Measurements from ENCODE around the gene MTMR3.
"Not testable (repeated sequence)": the region's sequence is repeated elsewhere in the genome, so short reads cannot be mapped to it uniquely, and the experiment has no call there.

MTMR3 gene

GRCh38 chr22:30031328-30031727, 148.4 kb downstream of the MTMR3 start:
- DNase-seq, result no peak

GRCh38 chr22:30031764-30032455, 148.9 kb downstream of the MTMR3 start:
- no peak for DNase-seq

GRCh38 chr22:30033137-30033536, 150.2 kb downstream of the MTMR3 start:
- no peak for DNase-seq

- no peak for DNase-seq
Observed at GRCh38 chr22:30033901-30034300, 150.9 kb downstream of the MTMR3 start.

GRCh38 chr22:30036656-30037055, 153.7 kb downstream of the MTMR3 start:
- DNase-seq, result no peak

- DNase-seq, result no peak
Observed at GRCh38 chr22:30038219-30038618, 155.2 kb downstream of the MTMR3 start.

- DNase-seq, result no peak
Observed at GRCh38 chr22:30040499-30041260, 157.7 kb downstream of the MTMR3 start.

GRCh38 chr22:30041475-30041874, 158.5 kb downstream of the MTMR3 start:
- no peak for DNase-seq

- no peak for DNase-seq
Observed at GRCh38 chr22:30041881-30042280, 158.9 kb downstream of the MTMR3 start.

- no peak for DNase-seq
Observed at GRCh38 chr22:30043161-30043560, 160.2 kb downstream of the MTMR3 start.

- DNase-seq, result peak; percentile 14
Observed at GRCh38 chr22:30044369-30044768, 161.4 kb downstream of the MTMR3 start.

- DNase-seq, result no peak
Observed at GRCh38 chr22:30044881-30045493, 162.0 kb downstream of the MTMR3 start.

GRCh38 chr22:30045494-30045887, 162.5 kb downstream of the MTMR3 start:
- no peak for DNase-seq

GRCh38 chr22:30045901-30046715, 163.1 kb downstream of the MTMR3 start:
- no peak for DNase-seq

GRCh38 chr22:30046716-30047363, 163.9 kb downstream of the MTMR3 start:
- DNase-seq, result no peak

- DNase-seq, result no peak
Observed at GRCh38 chr22:30047364-30047738, 164.4 kb downstream of the MTMR3 start.

- no peak for DNase-seq
Observed at GRCh38 chr22:30048681-30049080, 165.7 kb downstream of the MTMR3 start.

- no peak for DNase-seq
Observed at GRCh38 chr22:30054067-30054763, 171.2 kb downstream of the MTMR3 start.

GRCh38 chr22:30054764-30055069, 171.7 kb downstream of the MTMR3 start:
- DNase-seq, result no peak

GRCh38 chr22:30056015-30056414, 173.0 kb downstream of the MTMR3 start:
- DNase-seq, result no peak

GRCh38 chr22:30057375-30057774, 174.4 kb downstream of the MTMR3 start:
- DNase-seq, result no peak

GRCh38 chr22:30059346-30060020, 176.5 kb downstream of the MTMR3 start:
- not testable (repeated sequence) for DNase-seq

Measured in SHP77 treated with DMSO at 0.1 percent for 48 hours (cell line).